Neuron (in vitro differentiated cells): ENCODE results near the gene RDH14.

Experiments
- H2AFZ ChIP-seq: one replicate; pipeline ENCODE4 v1.6.1; 2013; ENCODE audit warnings: low read depth, mild to moderate bottlenecking, inconsistent platforms, low read length, moderate library complexity
- H3K27me3 ChIP-seq: one replicate; pipeline ENCODE4 v1.6.1; 2013; ENCODE audit warnings: low read length; ENCODE audit not compliant: insufficient read depth
- H3K36me3 ChIP-seq: one replicate; pipeline ENCODE4 v1.6.1; 2013; ENCODE audit warnings: low read length; ENCODE audit not compliant: insufficient read depth
- H3K4me1 ChIP-seq: one replicate; pipeline ENCODE4 v1.6.1; 2013; ENCODE audit warnings: low read length; ENCODE audit not compliant: insufficient read depth
- H3K4me3 ChIP-seq: 2 replicates; pipeline ENCODE4 v1.5.1; 2013; ENCODE audit warnings: mild to moderate bottlenecking, low read length, moderate library complexity
- H3K9me3 ChIP-seq: one replicate; pipeline ENCODE4 v1.6.1; 2013; ENCODE audit warnings: low read length

The RDH14 gene

GRCh38 chr2:18506883-18507509 lies 53.5 kb downstream of the RDH14 start:
- Histone ChIP-seq H3K4me1 (no peaks in the 10 kb centered on the region), H3K9me3 (no peaks in the 10 kb centered on the region), H3K27me3 (no peaks in the 10 kb centered on the region), H2AFZ (no peak overlapping the region), H3K36me3 (no peaks in the 10 kb centered on the region), H3K4me3 (no peak overlapping the region)

- H3K9me3 ChIP-seq = no peaks in the 10 kb centered on the region
- no peaks in the 10 kb centered on the region for H3K27me3 ChIP-seq
- no peak overlapping the region for H2AFZ ChIP-seq
- H3K4me1 ChIP-seq = no peaks in the 10 kb centered on the region
- no peak overlapping the region for H3K4me3 ChIP-seq
- H3K36me3 ChIP-seq = no peaks in the 10 kb centered on the region
These were observed 54.6 kb downstream of the RDH14 start for GRCh38 chr2:18505703-18506341.
